Endothelial cell of umbilical vein (primary cell): ENCODE measurements around the gene POLR2F. TPM values are rescaled to one million over a fixed set of nuclear protein-coding genes. Genes with fewer than 3 reads are reported as not detected.

Experiments
- Bru-seq: library from RNA; stranded (reverse); fragments of 400-500 nt; gene quantifications from one replicate; lab custom pipeline; 2021; lab: Mats Ljungman, UMichigan
- BruChase-seq, 2 experiments: library from RNA; stranded (reverse); fragments of 400-500 nt; gene quantifications; one replicate each; lab custom pipeline; 2021; lab: Mats Ljungman, UMichigan
- BruUV-seq: library from RNA; stranded (reverse); fragments of 400-500 nt; replicated peaks from 2 replicates; lab custom pipeline; 2021; lab: Mats Ljungman, UMichigan
- CTCF ChIA-PET: fragments of 300-600, 350-600 bp; sonication (Branson Sonifier 250); formaldehyde crosslinking; loops from one replicate; lab custom pipeline; 2021; ENCODE audit warnings: antibody characterized with exemption, inconsistent platforms; lab: Charles Lee
- POLR2A ChIA-PET: fragments of 300-600, 350-600 bp; sonication (Branson Sonifier 250); formaldehyde crosslinking; loops from one replicate; lab custom pipeline; 2021; ENCODE audit warnings: antibody characterized with exemption, inconsistent platforms; lab: Charles Lee
- DNase-seq: peaks from one replicate; pipeline ENCODE4 v3.0.0-alpha.2; 2011; ENCODE audit warnings: low read depth, low spot score
- FAIRE-seq: peaks from 2 replicates; lab custom pipeline; 2011; peaks lifted over from hg19 to GRCh38; lab: Jason Lieb, UNC
- H2AFZ ChIP-seq: 2 replicates; pipeline ENCODE4 v1.6.0; 2012; ENCODE audit warnings: low read depth, low read length, control low read depth, inconsistent platforms
- H3K27ac ChIP-seq: 2 replicates; pipeline ENCODE4 v1.5.1; 2011; ENCODE audit warnings: low read depth, mild to moderate bottlenecking, control low read depth, low read length, moderate library complexity; ENCODE audit not compliant: insufficient read depth
- H3K27me3 ChIP-seq, 2 experiments: 2 replicates each; pipeline versions ENCODE4 v1.6.0 to v1.6.1; 2011; ENCODE audit warnings: low read length in 2 of 2, mixed read lengths in 1 of 2; ENCODE audit not compliant: control insufficient read depth in 2 of 2, insufficient read depth in 2 of 2
- H3K36me3 ChIP-seq, 2 experiments: 2 replicates in 1 of 2; 3 replicates in 1 of 2; pipeline ENCODE4 v1.5.1; 2011; ENCODE audit warnings: low read length in 2 of 2, mild to moderate bottlenecking in 1 of 2, moderate library complexity in 1 of 2; ENCODE audit not compliant: control insufficient read depth in 2 of 2, insufficient read depth in 2 of 2; ENCODE audit errors: extremely low read depth in 1 of 2
- H3K4me1 ChIP-seq: 3 replicates; pipeline ENCODE4 v1.5.1; 2011; ENCODE audit warnings: mild to moderate bottlenecking, low read length; ENCODE audit not compliant: control insufficient read depth, insufficient read depth; ENCODE audit errors: extremely low read depth
- H3K4me2 ChIP-seq: 2 replicates; pipeline ENCODE4 v1.6.1; 2011; ENCODE audit warnings: low read length, control low read depth, mixed read lengths; ENCODE audit not compliant: insufficient read depth
- H3K4me3 ChIP-seq, 3 experiments: fragments of 200-600 bp in 1 of 3; sonication (generic), shearing (Covaris generic) in 1 of 3; replicated peaks in 1 of 3; 2 replicates each; pipeline ENCODE4 v1.5.1; 2011 to 2016; ENCODE audit warnings: control low read depth in 3 of 3, low read length in 3 of 3, mild to moderate bottlenecking in 2 of 3, inconsistent platforms in 1 of 3, low read depth in 1 of 3, moderate library complexity in 1 of 3; ENCODE audit not compliant: insufficient read depth in 1 of 3
- H3K79me2 ChIP-seq: 2 replicates; pipeline ENCODE4 v1.6.0; 2012; ENCODE audit warnings: low read length, inconsistent platforms; ENCODE audit not compliant: control insufficient read depth, insufficient read depth
- H3K9ac ChIP-seq: replicated peaks from 2 replicates; pipeline ENCODE3; 2011; ENCODE audit warnings: low read length, control low read depth; ENCODE audit not compliant: insufficient read depth; ENCODE audit errors: extremely low read depth
- H3K9me1 ChIP-seq: replicated peaks from 3 replicates; pipeline ENCODE4 v1.6.0; 2011; ENCODE audit warnings: mild to moderate bottlenecking, low read length; ENCODE audit not compliant: control insufficient read depth, insufficient read depth; ENCODE audit errors: extremely low read depth
- H3K9me3 ChIP-seq: replicated peaks from 2 replicates; pipeline ENCODE4 v1.5.1; 2012; ENCODE audit warnings: low read length, inconsistent platforms; ENCODE audit not compliant: control insufficient read depth, insufficient read depth
- H4K20me1 ChIP-seq: replicated peaks from 2 replicates; pipeline ENCODE3; 2011; ENCODE audit warnings: mild to moderate bottlenecking, low read length; ENCODE audit not compliant: control insufficient read depth, insufficient read depth; ENCODE audit errors: extremely low read depth
- EZH2 ChIP-seq: IDR thresholded peaks from 2 replicates; pipeline ENCODE4 v1.6.1; 2012; ENCODE audit warnings: borderline replicate concordance, low read depth, mild to moderate bottlenecking, moderate library complexity, low read length, inconsistent platforms; ENCODE audit not compliant: severe bottlenecking
- FOS ChIP-seq: IDR thresholded peaks from 2 replicates; pipeline ENCODE4 v1.6.1; 2011; ENCODE audit warnings: mild to moderate bottlenecking, low read length, moderate library complexity, borderline replicate concordance; ENCODE audit not compliant: insufficient read depth
- GATA2 ChIP-seq: IDR thresholded peaks from 2 replicates; pipeline ENCODE4 v1.7.0; 2011; ENCODE audit warnings: low read depth, mild to moderate bottlenecking, moderate library complexity, mixed read lengths, low read length; ENCODE audit not compliant: insufficient read length, insufficient read depth
- JUN ChIP-seq: IDR thresholded peaks from 2 replicates; pipeline ENCODE4 v1.6.1; 2011; ENCODE audit warnings: borderline replicate concordance, low read depth; ENCODE audit not compliant: insufficient read length, insufficient read depth
- MAX ChIP-seq: IDR thresholded peaks from 2 replicates; pipeline ENCODE4 v1.6.1; 2011; ENCODE audit not compliant: insufficient read depth, insufficient read length
- MYC ChIP-seq: IDR thresholded peaks from one replicate; pipeline ENCODE4 v1.6.1; 2011; ENCODE audit warnings: mild to moderate bottlenecking, low read depth, low read length
- POLR2A ChIP-seq: IDR thresholded peaks from 2 replicates; pipeline ENCODE4 v1.6.1; 2012; ENCODE audit warnings: low read depth, mild to moderate bottlenecking, control low read depth, low read length
- POLR2AphosphoS5 ChIP-seq: IDR thresholded peaks from 2 replicates; pipeline ENCODE4 v1.6.1; 2012; ENCODE audit warnings: low read depth, mild to moderate bottlenecking, control low read depth, low read length, moderate library complexity; ENCODE audit not compliant: insufficient read depth
- dilution Hi-C: fragments of 300-500 bp; cut with MboI; formaldehyde crosslinking; loops from one replicate; pipeline ENCODE4 v1.15.0; 2019; ENCODE audit warnings: low sequenced_read_pairs; ENCODE audit not compliant: extremely low pct_ligation_motif_present
- intact Hi-C: fragments of 100-400 bp; cut with micrococcal nuclease; formaldehyde crosslinking; loops from one replicate; pipeline ENCODE4 v1.10.0; 2022
- long read RNA-seq: library from polyadenylated mRNA; stranded (forward); transcript quantifications from one replicate; pipeline ENCODE4 v2.0.0, GENCODE V29; 2021
- polyA minus RNA-seq, 3 experiments: library from RNA; depleted of rRNA, polyadenylated mRNA; stranded (reverse); fragments of >200 nt; gene quantifications; 1 replicate in 1 of 3; 2 replicates in 2 of 3; pipeline ENCODE4 v1.2.3, GENCODE V29; 2011
- polyA plus RNA-seq, 4 experiments: library from polyadenylated mRNA; depleted of rRNA in 3 of 4; stranded (reverse) in 3 of 4; unstranded in 1 of 4; fragments of >200 nt; gene quantifications; 2 replicates each; pipeline versions ENCODE4 v1.2.1 to v1.2.3, GENCODE V29; 2011 to 2012; ENCODE audit warnings: missing spikeins in 1 of 4
- total RNA-seq: library from RNA; stranded (reverse); gene quantifications from 2 replicates; pipeline ENCODE4 v1.2.3, GENCODE V29; 2021

POLR2F gene
- total RNA-seq: 98.3 and 106 TPM in 2 replicates
- 112 and 133 TPM in 2 replicates for polyA plus RNA-seq
- 164 and 172 TPM in 2 replicates for polyA plus RNA-seq (2011; cell fraction: cytosol; rRNA removed)
- polyA plus RNA-seq (2011; cell fraction: nucleus; rRNA removed): 54.0 and 58.7 TPM in 2 replicates
- 122 and 156 TPM in 2 replicates for polyA plus RNA-seq (2012)
- 27.1 and 33.5 TPM in 2 replicates for polyA minus RNA-seq
- 48.6 TPM for polyA minus RNA-seq (2011; cell fraction: cytosol; rRNA and poly(A)+ RNA removed)
- 5.3 and 10.9 TPM in 2 replicates for polyA minus RNA-seq (2011; cell fraction: nucleus; rRNA and poly(A)+ RNA removed)
- percentile 38 among the genes with signal in this experiment for Bru-seq, nascent RNA
- BruChase-seq, experiment 1, labeled RNA remaining after a 6-hour chase: percentile 48 among the genes with signal in this experiment
- BruChase-seq, experiment 2, labeled RNA remaining after a 2-hour chase: percentile 42 among the genes with signal in this experiment
- long read RNA-seq, transcript POLR2F-213 (4 exons, 760 nt): minor isoform, 6 of 309 reads
- long read RNA-seq, transcript POLR2F-205 (5 exons, 2,106 nt): major isoform, 266 of 309 reads
- long read RNA-seq, transcript POLR2F-209 (5 exons, 615 nt): minor isoform, 8 of 309 reads
- long read RNA-seq, partial matches to known transcripts: 9 of 309 reads
- long read RNA-seq, other reads (novel, unspliced or antisense): 19 of 309 reads

- Histone ChIP-seq H3K36me3 (peaks cover 7 to 12% of the 10 kb centered on the region in 2 experiments), H3K9ac (peak within 1 kb of the TSS; percentile 77), H3K9me3 (no peaks in the 10 kb centered on the region), H3K4me1 (peaks cover 14% of the 10 kb centered on the region), H3K4me2 (peak within 1 kb of the TSS; percentile 93), H3K4me3 (peak within 1 kb of the TSS; percentile 7 to 96 (median 54)), H3K27me3 (no peaks in the 10 kb centered on the region), H4K20me1 (no peaks in the 10 kb centered on the region), H3K9me1 (no peaks in the 10 kb centered on the region), H3K27ac (no peak within 1 kb of the TSS), H2AFZ (peak within 1 kb of the TSS; percentile 42), H3K79me2 (peaks cover 15% of the 10 kb centered on the region)
- CTCF ChIA-PET: interaction anchor here (0.9 to 2.4 kb wide), 9 partner anchors 9 to 136 kb away, joined by 3 to 10 read pairs (median 4); partner anchors contain the start of gene MICALL1
- intact Hi-C loops: loop anchor here (2.0 to 5.0 kb wide), 3 partner anchors 19 to 136 kb away; partner anchors contain the start of gene MICALL1
- no peak for TF ChIP-seq GATA2
- no peak for TF ChIP-seq MYC
- TF ChIP-seq POLR2A: peak; percentile 93
- TF ChIP-seq JUN: no peak
- TF ChIP-seq FOS: no peak
- TF ChIP-seq EZH2: no peak
- TF ChIP-seq MAX: peak; percentile 25
- TF ChIP-seq POLR2AphosphoS5: peak; percentile 80
- DNase-seq (peak; percentile 97), FAIRE-seq (peak; percentile 100)
- POLR2A ChIA-PET: interaction anchor here (0.9 kb wide), 1 partner anchor 16 kb away, joined by 3 read pairs; no protein-coding TSS in a partner anchor
- dilution Hi-C loops: no loop called here
- no TSS peak for BruUV-seq
Observed at GRCh38 chr22:37953437-37954179, at the start of gene POLR2F, which contains the start of gene C22orf23. TSS of gene POLR2F (plus strand) at chr22:37953699. CDS start at chr22:37953788, 89 bp downstream. TSS of gene C22orf23 (minus strand) at chr22:37953601. CDS start at chr22:37953149, 452 bp downstream.
